Embryonic facial prominence (tissue), 1 donor: Measurements from ENCODE around the gene SFMBT2.

ENCODE experiments used
- DNase-seq: peaks from one replicate; pipeline ENCODE4 v3.0.0-alpha.2; 2016; ENCODE audit errors: extremely low spot score

SFMBT2 gene

DNA sequence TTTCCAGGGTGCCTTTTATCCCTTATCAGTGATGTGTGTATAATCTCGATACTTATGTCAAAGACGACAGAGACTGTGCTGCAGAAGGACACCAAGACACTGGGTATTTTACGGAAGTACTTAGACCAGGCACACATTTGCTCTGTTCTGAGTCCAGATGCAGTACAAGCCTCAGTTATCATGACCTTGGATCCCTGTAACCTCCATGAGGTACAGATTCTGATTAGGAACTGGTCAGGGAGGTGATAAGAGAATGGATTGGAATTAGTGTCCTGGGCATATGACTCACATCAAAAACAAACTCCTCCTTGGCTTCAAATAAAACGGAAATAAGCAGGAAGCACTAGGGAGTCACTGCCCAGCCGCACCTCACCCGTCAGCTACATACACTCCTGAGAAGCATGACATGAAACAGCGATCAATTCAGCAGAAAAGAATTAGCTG lies 146.5 kb downstream of the SFMBT2 start:
- DNase-seq: no peak

DNA sequence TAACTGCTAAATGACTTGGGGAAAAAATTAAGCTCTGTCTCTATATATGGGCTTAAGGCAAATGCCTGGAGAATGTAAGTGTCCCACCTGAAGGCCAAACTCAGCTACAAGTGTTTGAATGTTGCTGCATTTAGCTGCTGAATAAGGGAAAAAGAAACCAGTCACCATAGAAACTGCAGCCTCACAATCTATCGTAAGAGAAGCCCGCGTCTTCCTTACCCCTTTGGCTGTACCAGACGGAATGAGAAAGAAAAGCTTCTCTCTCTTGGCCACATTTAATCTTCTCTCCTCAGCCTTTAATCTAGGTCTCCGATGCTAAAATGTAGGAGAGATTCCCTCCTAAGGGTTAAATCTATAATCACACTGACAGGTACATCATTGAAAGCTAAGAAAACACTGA lies 147.2 kb downstream of the SFMBT2 start:
- no peak for DNase-seq

DNA sequence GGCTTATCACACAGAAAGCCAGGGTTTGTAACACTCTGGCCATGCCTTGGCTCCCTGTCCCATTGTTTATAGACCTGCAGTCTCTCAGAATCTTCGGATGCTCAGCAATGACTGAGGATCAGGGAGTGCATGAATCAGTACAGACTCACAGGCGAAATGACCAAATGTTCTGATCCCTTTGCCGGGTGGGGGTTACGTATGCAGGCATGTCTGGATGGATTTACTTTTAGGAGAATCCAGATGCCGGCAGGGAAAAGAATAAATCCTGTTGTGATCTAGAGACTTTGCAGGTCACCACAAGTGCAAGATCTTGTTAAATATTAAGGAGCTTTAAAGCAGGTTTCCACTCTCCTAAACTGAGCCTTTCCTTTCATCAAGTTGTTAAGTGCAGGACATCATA lies 149.5 kb downstream of the SFMBT2 start:
- no peak for DNase-seq

DNA sequence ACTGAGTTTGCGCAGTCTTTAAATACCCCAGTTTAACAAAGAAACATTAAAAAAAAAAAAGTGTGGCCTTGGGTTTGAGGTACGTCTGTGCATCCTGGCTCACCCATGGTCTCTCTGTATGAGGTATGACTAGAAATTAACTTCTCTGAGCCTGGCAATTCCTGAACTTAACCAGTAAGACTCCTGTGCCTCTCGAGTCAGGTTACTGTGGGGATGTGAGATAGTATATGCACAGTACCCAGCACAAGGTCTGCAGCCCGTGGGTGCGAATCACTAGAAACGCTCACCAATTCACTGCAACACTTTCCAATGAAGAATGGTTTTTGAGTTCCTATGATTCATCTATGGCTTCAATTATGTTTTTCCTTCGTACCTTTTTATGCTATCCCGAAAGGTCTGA lies 149.9 kb downstream of the SFMBT2 start:
- DNase-seq: no peak

DNA sequence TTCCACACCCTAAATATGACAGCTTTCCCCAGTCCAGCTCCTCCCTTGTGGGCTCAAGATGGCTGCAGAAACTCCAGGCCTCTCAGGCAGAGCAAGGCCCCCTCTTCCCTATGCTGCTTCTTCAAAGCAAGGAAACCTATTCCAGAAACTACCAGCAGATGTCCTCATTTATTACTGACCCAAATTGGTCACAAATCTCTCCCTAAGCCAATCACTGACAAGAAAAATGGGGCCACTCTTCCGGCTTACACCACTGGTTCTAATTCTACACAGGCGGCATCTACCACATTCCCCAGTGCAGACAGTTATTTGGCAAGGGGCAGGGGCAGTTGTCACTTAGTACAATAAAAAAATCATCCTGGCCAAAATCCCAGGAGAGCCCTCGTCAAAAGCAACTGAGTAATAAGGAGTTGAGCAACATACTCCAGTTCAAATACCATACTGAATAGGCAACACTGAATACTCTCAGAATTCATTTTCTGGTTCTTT lies 150.4 kb downstream of the SFMBT2 start:
- DNase-seq: no peak

DNA sequence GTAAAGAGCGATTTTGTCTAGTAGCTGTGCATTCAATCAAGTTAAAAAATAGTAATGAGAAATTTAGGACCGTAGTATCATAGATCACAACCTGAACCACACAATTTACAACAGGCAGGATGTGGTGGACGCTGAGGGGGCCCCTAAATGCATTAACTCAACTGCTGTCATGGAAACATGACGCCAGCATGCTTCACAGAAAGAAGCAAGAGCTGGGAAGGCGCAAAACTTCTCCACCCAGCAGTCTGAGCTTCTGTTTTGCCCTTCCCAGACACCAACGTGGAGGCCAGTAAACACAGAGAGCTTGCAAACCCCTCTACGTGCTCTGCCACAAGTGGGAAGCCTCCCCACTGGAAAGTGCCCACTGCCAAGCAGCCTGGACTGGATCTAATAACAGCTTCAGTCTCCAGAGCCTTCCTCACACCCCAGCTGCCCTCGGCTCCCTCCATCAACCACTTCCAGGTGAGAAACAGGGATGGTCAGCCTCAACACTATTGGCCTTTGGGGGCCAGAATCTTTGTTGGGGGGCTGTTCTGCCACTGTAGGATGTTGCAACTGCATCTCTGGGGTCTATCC lies 151.8 kb downstream of the SFMBT2 start:
- no peak for DNase-seq

DNA sequence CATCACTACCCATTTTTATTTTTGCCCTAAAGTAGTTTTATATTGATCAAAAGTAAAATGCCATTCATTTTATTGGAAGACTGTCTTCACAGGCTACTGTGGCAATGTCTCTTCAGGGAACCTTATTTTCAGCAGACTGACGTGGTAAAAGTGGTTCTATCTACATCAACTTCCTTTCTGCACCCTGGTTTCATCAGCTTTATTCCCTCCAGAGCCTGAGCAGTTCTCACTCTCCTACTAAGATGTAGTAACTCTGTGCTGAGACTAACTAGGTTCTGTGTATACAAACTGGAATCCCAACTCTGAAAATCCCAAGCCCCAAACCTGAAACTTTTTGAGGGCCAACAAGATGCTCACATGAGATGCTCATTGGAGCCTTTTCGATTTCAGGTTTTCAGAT lies 155.3 kb downstream of the SFMBT2 start:
- DNase-seq: no peak

DNA sequence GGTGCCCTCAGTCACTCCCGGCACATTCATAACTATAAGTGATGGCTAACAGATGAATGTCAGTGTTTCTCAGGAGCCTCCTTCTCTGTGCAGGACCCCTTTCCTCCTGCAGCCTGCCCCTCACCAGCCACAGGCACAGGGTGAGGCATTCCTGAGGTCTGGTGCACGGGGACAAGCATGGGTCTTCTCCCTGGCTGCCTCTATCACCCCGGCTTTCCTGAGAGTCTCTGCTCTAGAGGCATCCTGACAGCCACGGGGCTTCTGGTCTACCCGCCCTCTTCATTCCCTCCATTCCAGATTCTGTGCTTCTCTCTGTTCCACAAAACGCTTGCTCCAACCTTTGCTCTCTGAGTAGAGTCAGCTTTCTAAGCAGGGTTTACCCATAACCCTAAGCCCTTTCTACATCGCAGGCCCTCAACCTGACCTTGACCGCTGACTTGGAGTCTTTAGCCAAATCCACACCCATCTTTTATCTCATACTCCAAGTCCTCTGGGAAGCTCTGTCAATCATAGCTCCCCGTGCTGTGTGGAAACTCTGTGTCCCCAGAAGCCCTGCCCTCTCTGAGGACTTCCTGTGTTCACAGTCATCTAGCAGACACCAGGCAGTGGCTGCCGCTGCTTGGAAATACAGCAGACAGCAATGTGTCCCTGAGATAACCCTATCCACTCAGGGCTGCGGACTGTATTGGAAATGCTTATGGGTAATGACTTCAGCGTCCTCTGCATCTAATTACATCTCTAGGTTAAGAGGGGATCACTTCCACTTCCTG lies 159.0 kb downstream of the SFMBT2 start:
- no peak for DNase-seq

DNA sequence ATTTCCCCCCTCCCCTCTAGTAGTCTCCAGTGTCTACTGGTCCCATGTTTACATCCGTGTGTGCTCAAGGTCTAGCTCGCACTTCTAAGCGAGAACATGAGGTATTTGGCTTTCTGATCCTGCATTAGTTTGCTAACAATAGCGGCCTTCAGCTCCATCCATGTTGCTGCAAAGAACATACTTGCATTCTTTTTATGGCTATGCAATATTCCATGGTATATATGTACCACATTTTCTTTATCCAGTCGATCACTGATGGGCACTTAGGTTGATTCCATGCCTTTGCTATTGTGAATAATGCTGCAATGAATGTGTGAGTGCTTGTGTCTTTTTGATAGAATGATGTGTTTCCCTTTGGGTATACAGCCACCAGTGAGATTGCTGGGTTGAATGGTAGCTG lies 160.6 kb downstream of the SFMBT2 start:
- no peak for DNase-seq

DNA sequence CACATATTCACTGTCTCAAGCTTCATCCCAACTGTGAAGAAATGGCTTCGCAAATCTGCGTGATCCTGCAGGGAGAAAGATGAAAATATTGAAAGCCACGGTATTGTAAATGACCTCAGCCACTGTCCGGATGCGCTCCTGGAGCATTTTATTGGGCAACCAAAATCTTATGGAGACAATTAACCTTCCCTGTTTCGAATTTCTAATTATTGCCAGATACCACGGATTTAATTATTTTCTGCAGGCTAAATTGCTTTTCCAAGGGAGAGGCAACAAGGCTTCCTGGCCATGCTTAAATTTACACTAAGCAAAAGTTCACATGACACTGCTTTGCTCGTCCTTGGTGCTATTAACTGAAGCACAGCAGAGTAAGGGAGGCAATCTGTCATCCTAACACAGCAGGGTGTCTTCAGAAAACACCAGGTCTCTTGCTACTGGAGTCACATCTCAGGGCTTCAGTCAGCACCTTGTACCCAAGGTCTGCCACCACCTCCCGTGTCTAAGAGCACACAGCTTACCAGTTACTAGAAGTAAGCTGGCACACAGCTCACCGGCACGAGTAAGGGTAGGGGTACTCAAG lies 162.2 kb downstream of the SFMBT2 start:
- DNase-seq: no peak

DNA sequence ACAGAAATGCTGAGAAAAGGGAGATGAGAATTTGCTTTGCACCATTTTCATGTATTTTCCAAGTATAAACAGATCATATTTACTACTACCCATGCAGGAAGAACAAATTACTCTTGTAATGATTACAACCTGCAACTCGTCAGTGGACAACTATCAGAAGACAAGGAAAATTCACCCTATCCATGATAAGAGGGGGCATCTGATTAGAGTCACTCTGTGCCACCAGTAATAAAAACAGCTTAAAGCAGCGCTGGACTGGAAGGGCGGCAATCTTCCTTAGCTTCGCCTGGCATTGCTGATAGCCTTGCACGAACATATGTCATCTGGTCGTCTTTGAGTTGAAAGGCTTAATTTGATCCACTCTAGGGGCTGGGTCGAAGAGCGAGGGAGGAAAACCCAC lies 162.7 kb downstream of the SFMBT2 start:
- no peak for DNase-seq

DNA sequence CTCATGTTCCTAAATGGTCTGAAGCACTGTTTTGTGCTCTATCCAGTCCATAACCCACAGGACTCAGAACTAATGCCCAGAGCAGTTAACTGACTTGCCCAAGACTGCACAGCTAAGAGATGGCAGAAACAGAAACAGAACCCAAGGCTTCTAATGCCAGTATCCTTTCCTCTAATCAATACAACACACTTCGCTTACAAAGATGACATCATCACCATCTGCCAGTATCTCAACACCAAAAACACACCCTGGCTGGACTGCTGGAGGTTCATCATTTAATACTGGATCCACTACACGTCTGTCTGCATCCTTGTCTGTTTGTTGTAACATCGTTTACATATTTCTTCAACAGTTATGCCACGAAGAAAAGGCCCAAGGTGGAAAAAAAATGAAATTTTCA lies 165.3 kb downstream of the SFMBT2 start:
- DNase-seq: no peak

DNA sequence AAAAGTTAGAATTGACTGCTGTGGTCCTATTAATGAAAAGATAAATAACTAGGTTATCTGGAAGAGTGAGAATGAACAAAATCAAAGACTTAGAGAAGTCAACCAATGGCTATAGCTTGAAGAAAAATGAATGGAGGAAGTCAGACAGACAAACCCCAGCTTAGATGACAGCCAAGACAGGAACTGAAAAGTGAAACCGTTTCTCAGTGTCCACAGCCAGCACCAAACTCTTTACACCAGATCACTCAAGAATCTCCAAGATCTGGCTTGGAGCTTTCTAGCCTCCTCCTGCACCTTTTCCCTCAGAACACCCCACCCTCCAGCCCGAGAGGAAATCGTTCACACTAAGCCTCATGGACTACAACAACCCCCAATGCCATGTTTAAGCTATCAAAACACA lies 167.0 kb downstream of the SFMBT2 start:
- no peak for DNase-seq

DNA sequence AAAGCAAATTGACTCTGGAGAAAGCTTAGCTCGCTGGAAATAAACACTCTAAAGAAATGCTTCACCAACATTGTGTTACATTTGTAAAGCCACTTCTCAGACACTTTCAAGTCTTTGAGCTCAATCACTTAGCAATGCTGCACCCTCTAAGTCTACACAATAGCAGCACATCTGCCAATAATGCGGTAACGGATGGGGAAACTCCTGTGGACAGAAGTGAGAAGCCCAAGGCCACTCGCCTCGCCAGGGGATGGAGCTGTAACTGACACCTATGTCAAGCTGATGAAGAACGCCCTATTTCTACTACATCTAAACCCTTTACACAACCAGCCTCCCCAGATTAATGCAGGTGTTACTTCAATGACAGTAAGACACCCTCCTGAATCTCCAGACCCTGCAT lies 167.7 kb downstream of the SFMBT2 start:
- no peak for DNase-seq

DNA sequence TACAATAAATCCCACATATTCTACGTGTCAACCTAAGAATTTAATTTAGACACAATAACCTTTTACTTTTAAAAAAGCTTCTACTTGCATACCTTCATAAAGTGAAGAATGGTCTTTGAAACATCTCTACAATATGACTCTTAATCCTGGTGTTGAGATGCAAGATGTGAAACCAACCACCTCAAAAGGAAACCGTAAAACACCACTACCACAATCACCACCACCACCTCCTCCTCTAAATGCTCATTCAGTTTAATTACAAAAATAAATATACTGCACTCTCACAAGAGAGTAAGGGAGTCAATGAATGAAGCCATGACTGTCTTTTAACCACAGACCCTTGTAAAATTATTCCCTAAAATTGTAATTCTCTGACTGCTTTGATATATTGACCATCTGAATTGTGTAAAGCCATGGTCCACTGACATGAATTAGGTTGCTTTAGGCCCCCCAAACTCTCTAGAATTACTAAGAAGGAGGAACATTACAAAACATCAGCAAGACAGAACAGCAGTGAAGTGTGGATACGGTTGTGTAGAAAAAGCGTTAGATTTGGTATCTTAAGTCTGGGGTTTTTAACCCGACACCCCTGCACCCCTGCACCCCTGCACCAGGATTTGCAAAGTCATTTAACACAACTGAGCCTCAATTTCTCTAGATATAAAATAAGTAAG lies 171.4 kb downstream of the SFMBT2 start:
- DNase-seq: no peak

DNA sequence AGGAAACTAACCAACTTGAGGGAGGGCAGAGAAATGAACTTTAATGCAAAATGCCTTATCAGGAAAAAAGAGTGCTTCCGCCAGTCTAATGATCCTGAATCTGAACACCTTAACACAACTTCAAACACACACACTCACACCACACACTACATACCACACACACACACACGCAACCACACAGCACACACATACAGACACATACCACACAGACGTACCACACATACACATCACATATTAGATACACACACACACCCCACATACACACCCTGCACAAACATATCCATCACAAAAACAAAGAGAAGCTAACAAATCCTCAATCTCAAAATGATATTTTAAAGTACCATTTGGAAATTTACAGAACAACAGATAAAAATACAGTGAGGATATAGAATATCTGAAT lies 175.5 kb downstream of the SFMBT2 start:
- DNase-seq: no peak

DNA sequence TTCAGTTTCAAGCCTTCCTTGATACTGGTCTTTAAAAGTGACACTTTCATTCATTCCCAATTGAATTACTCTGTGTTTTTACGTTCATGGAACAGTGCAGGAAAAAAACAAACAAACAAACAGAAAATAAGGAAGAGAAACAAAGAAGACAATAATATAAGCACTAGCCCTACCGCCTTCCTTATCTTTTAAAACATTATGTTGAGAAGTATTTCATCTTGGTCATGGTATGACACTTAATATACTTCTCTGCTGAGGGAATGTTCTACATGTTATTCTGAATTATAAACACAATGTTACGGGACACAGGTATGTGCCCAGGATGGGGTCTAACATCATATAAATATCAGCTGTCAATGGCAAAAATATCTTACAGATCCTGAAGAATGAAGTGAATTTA lies 176.7 kb downstream of the SFMBT2 start:
- DNase-seq: no peak

DNA sequence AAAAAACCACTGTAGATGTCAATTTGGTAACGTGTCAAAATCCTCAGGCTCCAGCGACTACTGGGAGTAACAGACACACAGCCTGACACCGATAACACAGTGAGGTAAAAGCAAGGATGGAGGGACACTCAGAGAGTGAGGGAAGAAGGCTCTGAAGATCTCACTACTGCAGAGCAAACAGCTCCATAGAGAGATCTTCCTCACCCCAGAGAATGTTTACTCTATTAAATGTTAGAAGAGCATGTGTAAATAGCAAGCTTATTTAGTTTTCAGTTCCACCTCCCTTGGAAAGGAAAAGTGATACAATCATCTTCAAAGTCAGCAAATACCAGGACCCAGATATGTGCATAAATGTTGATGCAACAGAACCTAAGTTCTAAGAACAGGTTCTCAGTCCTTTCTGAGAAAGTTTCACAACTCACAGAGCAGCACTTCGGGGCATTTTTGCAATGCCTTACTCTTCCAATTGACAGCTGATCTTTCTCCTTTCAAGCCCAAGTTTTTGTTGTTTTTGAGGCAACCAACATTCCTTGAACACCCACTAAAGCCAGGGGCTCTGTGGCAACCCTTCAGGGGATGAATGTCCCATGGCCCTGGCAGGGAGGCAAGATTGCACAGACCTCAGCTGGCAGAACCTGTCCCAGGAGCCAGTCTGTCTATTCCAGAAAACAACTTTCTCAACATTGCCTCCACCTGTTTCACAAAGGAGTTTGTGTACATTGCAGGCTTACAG lies 177.4 kb downstream of the SFMBT2 start:
- no peak for DNase-seq

DNA sequence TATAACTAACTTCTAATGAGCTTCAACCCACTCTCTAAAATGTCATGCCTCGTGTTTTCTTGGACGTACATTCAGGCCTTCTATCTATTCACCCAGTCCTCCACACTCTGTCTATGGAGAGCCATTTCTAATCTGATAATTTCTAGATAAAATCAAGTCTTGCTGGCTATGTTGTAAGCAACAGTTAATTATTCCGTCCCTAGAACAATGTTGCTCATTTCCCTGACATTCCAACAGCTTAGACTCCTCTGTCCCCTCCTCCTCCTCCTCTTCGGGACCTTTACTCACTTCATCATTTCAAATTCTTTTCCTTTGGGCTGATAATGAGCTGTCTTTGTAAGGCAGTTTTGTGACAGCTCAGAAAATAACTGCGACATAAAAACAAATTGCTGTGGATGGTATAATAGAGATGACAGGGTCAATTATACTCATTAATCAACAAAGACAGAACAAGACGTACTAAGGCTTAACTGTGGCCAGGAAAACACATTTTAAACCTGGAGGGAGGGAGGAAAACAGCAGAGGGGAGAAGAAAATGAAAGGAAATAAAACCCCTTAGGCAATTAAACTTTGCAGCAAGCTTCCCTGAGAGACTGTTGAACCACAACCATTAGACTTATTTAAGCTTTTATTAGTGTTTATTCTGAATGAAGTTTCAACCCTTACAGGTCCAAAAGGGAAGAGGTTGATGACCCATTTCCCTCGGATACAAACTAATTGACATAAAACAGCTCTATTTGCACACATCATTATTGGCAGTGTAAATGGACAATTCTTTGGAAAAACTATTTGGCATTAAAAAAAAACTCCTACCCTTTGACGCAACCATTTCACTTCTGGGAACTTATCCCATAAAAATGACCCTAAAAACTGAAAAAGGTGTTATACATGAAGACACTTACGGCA lies 179.1 kb downstream of the SFMBT2 start:
- DNase-seq: no peak

DNA sequence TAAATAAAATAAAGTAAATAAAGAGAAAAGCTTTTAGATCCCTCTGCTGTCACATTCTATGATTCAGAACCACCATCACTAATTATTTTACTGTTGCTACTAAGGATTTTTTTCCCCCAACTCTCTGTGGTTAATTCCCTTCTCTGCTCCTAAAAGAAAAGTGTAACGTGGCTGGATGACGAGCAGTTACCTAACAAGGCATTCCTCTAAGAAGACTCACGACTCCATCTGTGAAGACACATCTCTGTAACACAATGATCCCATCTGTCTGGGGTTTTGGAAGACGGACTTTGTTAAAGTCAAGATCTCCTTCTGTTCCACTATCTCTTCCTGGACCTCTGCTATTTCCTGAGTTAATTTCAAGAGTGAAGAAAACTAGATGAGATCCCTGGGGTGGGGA lies 179.9 kb downstream of the SFMBT2 start:
- DNase-seq: no peak

DNA sequence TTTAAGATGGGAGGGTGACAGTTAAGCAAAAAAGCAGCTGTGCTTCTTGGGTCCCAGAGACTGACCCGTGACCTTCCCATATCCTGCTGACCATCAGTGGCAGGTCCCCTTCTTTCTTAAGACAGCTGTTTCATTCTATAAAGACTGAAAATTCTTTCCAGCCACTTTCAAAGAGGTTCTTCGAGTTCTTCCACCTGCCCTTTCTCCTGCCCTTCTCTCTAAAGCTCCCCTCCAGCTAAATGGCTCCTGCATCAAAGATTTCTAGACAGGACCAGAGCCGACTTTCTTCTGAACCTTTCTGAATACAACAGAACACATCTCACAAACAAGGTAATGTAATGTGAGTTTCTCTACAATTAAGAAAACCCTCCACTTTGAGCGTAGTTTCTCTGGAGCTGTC lies 180.8 kb downstream of the SFMBT2 start:
- no peak for DNase-seq
